H1 (cell line): ENCODE results near the gene SHOX.

ENCODE experiments used
- JUND ChIP-seq: IDR thresholded peaks from 2 replicates; pipeline ENCODE4 v1.6.1; 2011; ENCODE audit warnings: mild to moderate bottlenecking, improper control_type of control experiment, low read length
- RAD21 ChIP-seq, 2 experiments: IDR thresholded peaks in 1 of 2; conservative IDR thresholded peaks in 1 of 2; 2 replicates each; pipeline ENCODE4 v1.6.1; 2011; ENCODE audit warnings: low read depth in 2 of 2, low read length in 2 of 2, improper control_type of control experiment in 1 of 2, inconsistent platforms in 1 of 2, mild to moderate bottlenecking in 1 of 2, moderate library complexity in 1 of 2
- TCF12 ChIP-seq: IDR thresholded peaks from 2 replicates; pipeline ENCODE4 v1.6.1; 2011; ENCODE audit warnings: low read depth, mild to moderate bottlenecking, low read length

GRCh38 chrX:672931-673330, 42.3 kb downstream of the SHOX start:
- TF ChIP-seq RAD21 (IDR thresholded peaks at IDR 0.05 in 1 of 2, conservative IDR thresholded peaks at IDR 0.05 in 1 of 2; ENCODE audit: low read depth in 2 of 2, low read length in 2 of 2) (no peak), JUND (no peak), TCF12 (no peak)
